A549 (cell line): ENCODE measurements around the gene PDCD4. TPM values are rescaled to one million over a fixed set of nuclear protein-coding genes. Genes with fewer than 3 reads are reported as not detected.

Source experiments
- ATAC-seq, 2 experiments: fragments of 200-7000 bp in 1 of 2; fragments of >200 bp in 1 of 2; cut with Nextera tagmentation in 1 of 2; cut with Tn5 transposase in 1 of 2; 3 replicates each; pipeline versions ENCODE4 v1.8.0 to v1.9.1; 2018 to 2020; ENCODE audit warnings: mild to moderate bottlenecking in 1 of 2, moderate library complexity in 1 of 2
- CTCF ChIA-PET: fragments of 300-600 bp; sonication (Branson Sonifier 250); formaldehyde crosslinking; extraction: SDS; loops from one replicate; lab custom pipeline; 2021; ENCODE audit warnings: antibody characterized with exemption, inconsistent platforms; lab: Yijun Ruan, JAX
- POLR2A ChIA-PET: fragments of 350-600 bp; formaldehyde crosslinking; extraction: SDS; loops from one replicate; lab custom pipeline; 2021; ENCODE audit warnings: antibody characterized with exemption, inconsistent platforms; lab: Yijun Ruan, JAX
- DNase-seq, 2 experiments: peaks; one replicate each; pipeline versions ENCODE4 v3.0.0 to v3.0.0-alpha.2; 2011 to 2016; ENCODE audit warnings: low read depth in 1 of 2, low spot score in 1 of 2
- FAIRE-seq: peaks from 2 replicates; lab custom pipeline; 2011; peaks lifted over from hg19 to GRCh38; lab: Jason Lieb, UNC
- H3K27ac ChIP-seq, 2 experiments: fragments of >200 bp; sonication (Bioruptor Twin); formaldehyde crosslinking; 3 replicates each; pipeline ENCODE4 v1.5.1; 2016 to 2017
- H3K4me1 ChIP-seq: fragments of >200 bp; sonication (Bioruptor Twin); formaldehyde crosslinking; 3 replicates; pipeline ENCODE4 v1.6.1; 2016
- H3K4me2 ChIP-seq: fragments of >200 bp; sonication (Bioruptor Twin); formaldehyde crosslinking; 3 replicates; pipeline ENCODE4 v1.6.1; 2016
- H3K4me3 ChIP-seq: fragments of >200 bp; sonication (Bioruptor Twin); formaldehyde crosslinking; 3 replicates; pipeline ENCODE4 v1.5.1; 2016
- H3K9me3 ChIP-seq: fragments of >200 bp; sonication (Bioruptor Twin); formaldehyde crosslinking; 3 replicates; pipeline ENCODE4 v1.6.1; 2016
- ATOH8 ChIP-seq: fragments of 250-450 bp; sonication (Bioruptor Pico); IDR thresholded peaks from 2 replicates; pipeline ENCODE4 v1.5.0; 2020; ENCODE audit warnings: low read depth, mild to moderate bottlenecking, moderate library complexity
- CBX2 ChIP-seq: fragments of 200-600 bp; sonication (generic); IDR thresholded peaks from 2 replicates; pipeline ENCODE4 v1.6.1; 2016; ENCODE audit warnings: low read depth, mild to moderate bottlenecking, borderline replicate concordance
- CHD2 ChIP-seq: fragments of 150-350 bp; IDR thresholded peaks from 2 replicates; pipeline ENCODE4 v1.6.1; 2014; ENCODE audit warnings: low read length; ENCODE audit not compliant: partially characterized antibody
- CHD4 ChIP-seq: fragments of 200-600 bp; sonication (generic); IDR thresholded peaks from 2 replicates; pipeline ENCODE4 v1.6.1; 2016; ENCODE audit warnings: antibody characterized with exemption, mild to moderate bottlenecking, borderline replicate concordance
- E2F6 ChIP-seq: IDR thresholded peaks from 2 replicates; pipeline ENCODE4 v1.6.1; 2012; ENCODE audit warnings: low read depth, borderline replicate concordance
- ELK1 ChIP-seq: fragments of 150-350 bp; IDR thresholded peaks from 2 replicates; pipeline ENCODE4 v1.6.1; 2014; ENCODE audit warnings: low read depth, mild to moderate bottlenecking, low read length
- FOSL2 ChIP-seq, 2 experiments: fragments of 450-650 bp in 1 of 2; fragments of >200 bp in 1 of 2; sonication (Bioruptor Twin) in 1 of 2; formaldehyde crosslinking; IDR thresholded peaks; 2 replicates each; pipeline versions ENCODE4 v1.5.0 to v1.6.1; 2016 to 2020; ENCODE audit warnings: mild to moderate bottlenecking in 1 of 2, moderate library complexity in 1 of 2
- HDAC2 ChIP-seq: fragments of 200-600 bp; sonication (generic); IDR thresholded peaks from 2 replicates; pipeline ENCODE4 v1.6.1; 2016
- JUN ChIP-seq, 2 experiments: fragments of >200 bp; sonication (Bioruptor Twin); formaldehyde crosslinking; IDR thresholded peaks; 2 replicates in 1 of 2; 3 replicates in 1 of 2; pipeline ENCODE4 v1.6.1; 2016 to 2017
- MAFK ChIP-seq: fragments of 450-650 bp; IDR thresholded peaks from 2 replicates; pipeline ENCODE4 v1.6.1; 2014; ENCODE audit not compliant: partially characterized antibody
- MAX ChIP-seq: IDR thresholded peaks from 2 replicates; pipeline ENCODE4 v1.6.1; 2012
- MAZ ChIP-seq: fragments of 150-350 bp; IDR thresholded peaks from 2 replicates; pipeline ENCODE4 v1.6.1; 2014; ENCODE audit warnings: antibody characterized with exemption, low read depth, low read length, borderline replicate concordance
- NR3C1 ChIP-seq: fragments of >200 bp; sonication (Bioruptor Twin); formaldehyde crosslinking; IDR thresholded peaks from 3 replicates; pipeline ENCODE4 v1.6.1; 2017
- PHF8 ChIP-seq: fragments of 200-600 bp; sonication (generic); IDR thresholded peaks from 2 replicates; pipeline ENCODE4 v1.6.1; 2016; ENCODE audit warnings: low read depth, mild to moderate bottlenecking, antibody characterized with exemption, moderate library complexity, borderline replicate concordance
- POLR2A ChIP-seq: IDR thresholded peaks from 2 replicates; pipeline ENCODE4 v1.6.1; 2012; ENCODE audit warnings: mild to moderate bottlenecking, low read length
- RAD21 ChIP-seq, 2 experiments: fragments of >200 bp in 1 of 2; sonication (Bioruptor Twin) in 1 of 2; formaldehyde crosslinking in 1 of 2; IDR thresholded peaks in 1 of 2; conservative IDR thresholded peaks in 1 of 2; 2 replicates in 1 of 2; 3 replicates in 1 of 2; pipeline ENCODE4 v1.6.1; 2012 to 2018; ENCODE audit warnings: inconsistent platforms in 1 of 2
- RNF2 ChIP-seq: fragments of 200-600 bp; sonication (generic); IDR thresholded peaks from 2 replicates; pipeline ENCODE4 v1.6.1; 2016; ENCODE audit warnings: low read depth, mild to moderate bottlenecking, antibody characterized with exemption, moderate library complexity, borderline replicate concordance
- TFCP2L1 ChIP-seq: fragments of 250-450 bp; sonication (Bioruptor Pico); IDR thresholded peaks from 2 replicates; pipeline ENCODE4 v1.5.0; 2021; ENCODE audit warnings: mild to moderate bottlenecking
- WGBS: methylation state at CpG from one replicate; pipeline ENCODE4 v1.1.6; 2017; ENCODE audit errors: missing lambda C conversion rate; 5-methylcytosine and 5-hydroxymethylcytosine counted together
- polyA plus RNA-seq, 4 experiments: library from polyadenylated mRNA; depleted of rRNA in 3 of 4; stranded (reverse); fragments of >200 nt; fragmentation: RNase III in 1 of 4; extraction: RNeasy Plus Mini Kit Qiagen cat#74134 plus additional on column Dnase treatment in 1 of 4; gene quantifications; 2 replicates in 3 of 4; 3 replicates in 1 of 4; pipeline ENCODE4 v1.2.3, GENCODE V29; 2011 to 2017

The PDCD4 gene
- polyA plus RNA-seq, 2 of the 4 experiments (the other 2 are of a cell fraction): 42.7 to 71.4 TPM

- 3% methylated on average over 7 of the region's 61 CpGs for WGBS
- peak; percentile 64 to 76 for ATAC-seq
- ChIA-PET CTCF (interaction anchor here (1.0 to 2.3 kb wide), 3 partner anchors 26 to 173 kb away, joined by 3 to 8 read pairs (median 5); partner anchors contain the start of gene PDCD4), POLR2A (interaction anchor here (0.6 to 2.6 kb wide), 19 partner anchors 9 to 614 kb away, joined by 3 to 20 read pairs (median 4); partner anchors contain the start of genes ADRA2A, PDCD4, RBM20 and SMNDC1)
- peaks cover 56% of the 10 kb centered on the region for H3K4me1 ChIP-seq
- TF ChIP-seq JUN (IDR thresholded peaks at IDR 0.05) (peak in 1 of 2 experiments; percentile 63; a peak in 2 of 5 replicates), CBX2 (no peak), RAD21 (conservative IDR thresholded peaks at IDR 0.05 in 1 of 2, IDR thresholded peaks at IDR 0.05 in 1 of 2) (peak in 1 of 2 experiments; percentile 22; a peak in 1 of 5 replicates), POLR2A (peak; percentile 92), RNF2 (no peak), ATOH8 (CRISPR knock-in tag) (no peak), PHF8 (peak; percentile 85; the same call in 1 of the 2 replicates), CHD4 (no peak)
- no peaks in the 10 kb centered on the region for H3K9me3 ChIP-seq
- peak within 1 kb of the TSS; percentile 95 to 98 for H3K27ac ChIP-seq
- peak within 1 kb of the TSS; percentile 90 for H3K4me2 ChIP-seq
- peak within 1 kb of the TSS; percentile 78 for H3K4me3 ChIP-seq
- peak in 1 of 2 experiments; percentile 55 for DNase-seq
- FAIRE-seq: no peak
Measured at GRCh38 chr10:110919349-110919931, 47.7 kb downstream of the PDCD4 start, which contains the start of gene SHOC2. SHOC2 (plus strand) TSS chr10:110919604; CDS start chr10:110964359, 44,755 bp downstream.

- peak overlapping the region; percentile 87 to 98 for H3K27ac ChIP-seq
- DNase-seq: peak in 1 of 2 experiments; percentile 54
- ATAC-seq: peak in 1 of 2 experiments; percentile 23; a peak in 3 of 6 replicates
- under 1% methylated on average over 30 of the region's 44 CpGs for WGBS
- CTCF ChIA-PET: no interaction called here
- H3K4me1 ChIP-seq: peaks cover 60% of the 10 kb centered on the region
- no peak for FAIRE-seq
- H3K4me2 ChIP-seq: peak overlapping the region; percentile 90
- TF ChIP-seq CHD4: no peak
- TF ChIP-seq PHF8: peak; percentile 11; the same call in 1 of the 2 replicates
- TF ChIP-seq, all 56 proteins: peak for 1
- H3K9me3 ChIP-seq: no peaks in the 10 kb centered on the region
- POLR2A ChIA-PET: no interaction called here
- peak overlapping the region; percentile 78 for H3K4me3 ChIP-seq
Measured at GRCh38 chr10:110919971-110920881, 48.5 kb downstream of the PDCD4 start.

- ATAC-seq (0 out of 6 replicates have a peak, but pooled peaks of 1 of the 2 experiments have one; percentile 12), DNase-seq (peak in 1 of 2 experiments; percentile 56), FAIRE-seq (peak; percentile 56)
- no peak for TF ChIP-seq FOSL2 (IDR thresholded peaks at IDR 0.05)
- TF ChIP-seq FOSL2 (CRISPR knock-in tag; IDR thresholded peaks at IDR 0.05): peak; percentile 14; the same call in 1 of the 2 replicates
- 0 out of 2 replicates have a peak, but pooled peaks have one; percentile 31 for TF ChIP-seq MAX
- no peak for TF ChIP-seq MAZ
- peak overlapping the region; percentile 90 for H3K4me2 ChIP-seq
- H3K4me3 ChIP-seq: no peak overlapping the region
- H3K9me3 ChIP-seq: no peaks in the 10 kb centered on the region
- POLR2A ChIA-PET: no interaction called here
- peak overlapping the region in 1 of 2 experiments; percentile 3; a peak in 1 of 6 replicates for H3K27ac ChIP-seq
- peaks cover 39% of the 10 kb centered on the region for H3K4me1 ChIP-seq
- 0% methylated on average over 2 of the region's 2 CpGs for WGBS
- CTCF ChIA-PET: interaction anchor here (0.9 kb wide), 1 partner anchor 69 kb away, joined by 3 read pairs; no protein-coding TSS in a partner anchor
Measured at GRCh38 chr10:110923856-110924493, 52.2 kb downstream of the PDCD4 start.

GRCh38 chr10:110927461-110927860 lies 55.7 kb downstream of the PDCD4 start:
- FAIRE-seq: no peak
- WGBS: 93% methylated on average over 2 of the region's 2 CpGs
- ATAC-seq: no peak
- ChIA-PET CTCF (interaction anchor here (0.9 to 1.6 kb wide), 3 partner anchors 9 to 41 kb away, joined by 3 read pairs; no protein-coding TSS in a partner anchor), POLR2A (no interaction called here)
- DNase-seq: no peak
- Histone ChIP-seq H3K4me2 (no peak overlapping the region), H3K4me1 (peaks cover 24% of the 10 kb centered on the region), H3K4me3 (no peak overlapping the region), H3K27ac (no peak overlapping the region), H3K9me3 (no peaks in the 10 kb centered on the region)
- no peak for TF ChIP-seq NR3C1
- no peak for TF ChIP-seq HDAC2
- no peak for TF ChIP-seq CHD2
- no peak for TF ChIP-seq ELK1
- no peak for TF ChIP-seq MAFK
- TF ChIP-seq CBX2: no peak
- no peak for TF ChIP-seq E2F6
- no peak for TF ChIP-seq TFCP2L1
